ENCODE measurements around the gene PACRG. TPM values are rescaled to one million over a fixed set of nuclear protein-coding genes. Genes with fewer than 3 reads are reported as not detected.
A peak's percentile ranks its signal among the peaks of the same experiment; 100 is the strongest.

The PACRG gene
- total RNA-seq, 2 donors from 2014 or later, result 2.8 to 21.3 TPM

- H3K4me1 ChIP-seq, result no peaks in the 10 kb centered on the region
- H3K27ac ChIP-seq, result no peak overlapping the region
- TF ChIP-seq CTCF (IDR thresholded peaks at IDR 0.05), result no peak
- no peak overlapping the region for H3K4me3 ChIP-seq
- no peaks in the 10 kb centered on the region for H3K36me3 ChIP-seq
- no peak for DNase-seq (ENCODE audit: low spot score)
- no peaks in the 10 kb centered on the region for H3K9me3 ChIP-seq
- no peaks in the 10 kb centered on the region for H3K27me3 ChIP-seq
Measured at GRCh38 chr6:163281634-163282033, 553.9 kb downstream of the PACRG start.

DNA sequence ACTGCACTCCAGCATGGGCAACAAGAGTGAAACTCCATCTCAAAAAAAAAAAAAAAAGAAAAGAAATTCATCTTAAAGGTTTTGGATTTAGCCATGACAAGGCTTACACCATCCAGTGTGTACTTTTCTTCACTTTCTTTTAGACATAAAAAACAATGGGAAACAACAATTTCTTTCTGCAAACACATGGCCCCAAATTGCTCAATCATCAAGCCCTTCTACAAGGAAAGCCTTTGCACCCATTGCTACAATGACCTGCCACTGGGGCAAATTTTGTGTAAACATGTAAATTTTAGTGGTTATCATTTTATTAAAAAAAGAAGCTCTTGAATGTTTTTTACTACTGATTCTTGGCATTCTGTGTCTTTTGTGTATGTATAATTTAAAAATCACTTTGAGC is 554.9 kb downstream of the PACRG start:
- H3K36me3 ChIP-seq, result no peaks in the 10 kb centered on the region
- DNase-seq (ENCODE audit: low spot score), result no peak
- H3K4me3 ChIP-seq, result no peak overlapping the region
- no peaks in the 10 kb centered on the region for H3K9me3 ChIP-seq
- no peaks in the 10 kb centered on the region for H3K27me3 ChIP-seq
- H3K27ac ChIP-seq, result no peak overlapping the region
- H3K4me1 ChIP-seq, result no peaks in the 10 kb centered on the region
- TF ChIP-seq CTCF (IDR thresholded peaks at IDR 0.05), result no peak

DNA sequence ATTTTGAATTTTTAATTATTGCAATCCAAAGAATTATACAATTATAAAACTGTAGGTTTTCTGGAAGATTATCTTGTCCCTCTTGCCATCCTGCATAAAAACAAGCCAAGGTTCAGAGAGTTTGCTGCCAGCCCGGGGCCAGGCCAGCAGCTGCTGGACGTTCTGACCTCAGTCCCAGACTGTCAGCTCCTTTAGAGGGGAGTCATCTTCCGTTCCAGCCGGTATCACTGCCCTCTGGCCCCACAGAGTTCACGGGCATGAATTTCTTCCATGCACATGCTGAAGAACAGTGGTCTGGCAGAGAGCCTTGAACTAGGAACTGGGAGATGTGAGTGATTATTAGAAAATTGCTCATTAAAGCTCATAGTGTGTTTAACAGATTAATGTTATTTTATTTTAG is 556.4 kb downstream of the PACRG start:
- H3K27ac ChIP-seq, result no peak overlapping the region

GRCh38 chr6:163285691-163286090 is 557.9 kb downstream of the PACRG start:
- Histone ChIP-seq H3K27me3 (no peaks in the 10 kb centered on the region), H3K27ac (no peak overlapping the region), H3K4me1 (no peaks in the 10 kb centered on the region), H3K4me3 (no peak overlapping the region), H3K36me3 (no peaks in the 10 kb centered on the region), H3K9me3 (no peaks in the 10 kb centered on the region)
- no peak for DNase-seq (ENCODE audit: low spot score)
- no peak for TF ChIP-seq CTCF (IDR thresholded peaks at IDR 0.05)

More for the DNA sequence above, 556.4 kb downstream of the PACRG start:
- H3K36me3 ChIP-seq, result no peaks in the 10 kb centered on the region
- no peak for DNase-seq (ENCODE audit: low spot score)
- H3K4me1 ChIP-seq, result no peaks in the 10 kb centered on the region
- TF ChIP-seq CTCF (IDR thresholded peaks at IDR 0.05), result no peak
- no peak overlapping the region for H3K4me3 ChIP-seq
- H3K27me3 ChIP-seq, result no peaks in the 10 kb centered on the region
- no peaks in the 10 kb centered on the region for H3K9me3 ChIP-seq

DNA sequence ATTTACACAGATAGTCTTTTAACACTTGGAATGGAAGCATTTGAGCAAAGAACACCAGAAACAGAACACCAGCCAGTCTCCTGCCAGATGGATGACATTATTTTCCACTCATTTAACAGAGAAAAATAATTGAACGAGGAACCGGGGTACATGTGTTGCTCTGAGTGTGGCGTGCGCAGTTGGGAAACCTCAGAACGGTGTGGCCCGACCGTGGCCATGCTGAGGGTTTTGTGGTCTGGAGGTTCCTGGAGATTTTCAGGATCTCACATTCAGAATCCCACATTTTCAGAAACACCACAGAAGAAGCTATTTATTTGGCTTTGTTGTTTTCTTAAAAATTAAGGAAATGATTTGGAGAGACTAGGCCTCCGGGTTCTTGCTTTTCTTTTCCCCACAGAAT is 559.9 kb downstream of the PACRG start:
- Histone ChIP-seq H3K27me3 (no peaks in the 10 kb centered on the region), H3K4me1 (no peaks in the 10 kb centered on the region), H3K4me3 (no peak overlapping the region), H3K27ac (peak overlapping the region in 1 of 2 donors; percentile 84), H3K36me3 (no peaks in the 10 kb centered on the region), H3K9me3 (no peaks in the 10 kb centered on the region)
- no peak for TF ChIP-seq CTCF (IDR thresholded peaks at IDR 0.05)
- DNase-seq (ENCODE audit: low spot score), result no peak

DNA sequence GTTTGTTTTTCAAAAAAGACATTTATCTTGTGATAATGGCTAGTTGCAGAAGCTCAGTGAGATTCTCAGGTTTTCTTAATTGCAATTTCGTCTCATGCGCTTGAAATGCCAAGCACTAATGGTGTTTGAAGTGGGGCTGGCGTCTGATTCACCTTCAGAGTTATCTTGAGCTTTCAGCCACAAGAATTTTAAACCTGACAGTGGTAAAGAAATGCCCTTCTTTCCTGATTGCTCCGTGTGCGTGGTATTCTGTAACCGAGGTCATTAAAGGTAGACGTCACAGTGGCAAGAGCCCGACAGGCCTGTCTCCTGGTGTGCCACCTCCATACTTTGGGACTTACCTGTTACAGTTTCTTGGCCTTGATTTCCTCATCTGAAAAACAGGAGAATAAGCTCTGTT is 560.3 kb downstream of the PACRG start:
- no peak for DNase-seq (ENCODE audit: low spot score)
- Histone ChIP-seq H3K4me3 (no peak overlapping the region), H3K27me3 (no peaks in the 10 kb centered on the region), H3K27ac (peak overlapping the region in 1 of 2 donors; percentile 84), H3K36me3 (no peaks in the 10 kb centered on the region), H3K9me3 (no peaks in the 10 kb centered on the region), H3K4me1 (no peaks in the 10 kb centered on the region)
- TF ChIP-seq CTCF (IDR thresholded peaks at IDR 0.05), result no peak

Data from right atrium auricular region (tissue), 2 donors.